A549 (cell line): Measurements from ENCODE around the gene PACS2.

Source experiments
- CBX8 ChIP-seq: fragments of 200-600 bp; sonication (generic); IDR thresholded peaks from 2 replicates; pipeline ENCODE4 v1.6.1; 2016
- CHD4 ChIP-seq: fragments of 200-600 bp; sonication (generic); IDR thresholded peaks from 2 replicates; pipeline ENCODE4 v1.6.1; 2016; ENCODE audit warnings: antibody characterized with exemption, mild to moderate bottlenecking, borderline replicate concordance
- CTCF ChIP-seq: fragments of >200 bp; sonication (Bioruptor Twin); formaldehyde crosslinking; IDR thresholded peaks from 3 replicates; pipeline ENCODE4 v1.5.1; 2016
- MAFK ChIP-seq: fragments of 450-650 bp; IDR thresholded peaks from 2 replicates; pipeline ENCODE4 v1.6.1; 2014; ENCODE audit not compliant: partially characterized antibody
- USF2 ChIP-seq: fragments of 450-650 bp; IDR thresholded peaks from 2 replicates; pipeline ENCODE4 v1.6.1; 2014; ENCODE audit warnings: antibody characterized with exemption

GRCh38 chr14:105386581-105387529 lies 72.3 kb downstream of the PACS2 start:
- no peak for TF ChIP-seq USF2
- no peak for TF ChIP-seq CTCF
- no peak for TF ChIP-seq CHD4
- TF ChIP-seq CBX8: no peak
- TF ChIP-seq MAFK: no peak
